ENCODE data around the gene STN1. TPM values are rescaled to one million over a fixed set of nuclear protein-coding genes. Genes with fewer than 3 reads are reported as not detected.

STN1 gene
- total RNA-seq, 1 donor from 2014 or later = 57.1 TPM

DNA sequence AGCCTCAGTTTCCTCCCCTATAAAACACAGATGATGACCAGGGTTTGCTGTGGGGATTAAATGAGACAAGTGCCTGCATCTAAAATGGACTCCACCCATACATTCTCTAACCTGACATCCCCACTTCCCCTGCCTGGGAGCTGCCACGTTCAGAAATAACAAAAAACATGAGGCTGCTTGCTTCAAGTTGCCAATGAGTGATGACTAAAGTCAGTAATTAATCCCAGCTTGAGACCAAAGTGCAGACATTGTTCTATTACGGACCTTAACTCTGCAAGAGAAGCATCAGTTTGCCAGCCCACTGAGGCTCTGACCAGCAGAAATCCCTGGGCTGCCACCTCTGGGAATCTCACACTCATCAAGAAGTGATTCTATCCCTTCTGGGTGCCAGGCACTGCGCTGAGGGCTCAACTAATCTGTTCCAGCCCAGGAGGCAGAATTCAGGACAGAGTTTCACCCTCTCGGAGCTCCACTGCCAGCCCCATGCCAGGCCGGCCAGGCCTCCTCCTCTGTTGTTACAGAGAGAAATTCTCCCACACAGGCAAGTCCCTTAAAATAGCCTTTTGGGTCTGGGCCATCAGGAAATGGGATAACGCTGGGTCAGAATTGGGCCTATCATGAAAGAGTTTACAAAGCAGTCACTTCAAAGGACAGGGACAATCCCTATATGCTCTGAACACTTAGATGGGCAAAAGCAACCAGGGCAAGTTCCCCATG is 74.0 kb downstream of the STN1 start:
- peaks cover 2% of the 10 kb centered on the region for H3K9me3 Mint-ChIP-seq (ENCODE audit: unreplicated experiment)
- H3K4me1 Mint-ChIP-seq (ENCODE audit: low read depth, unreplicated experiment) = peaks cover 12% of the 10 kb centered on the region
- H3K4me3 Mint-ChIP-seq (ENCODE audit: unreplicated experiment) = no peak overlapping the region
- H3K27me3 Mint-ChIP-seq (ENCODE audit: unreplicated experiment) = peaks cover 5% of the 10 kb centered on the region
- DNase-seq = no peak
- no peaks in the 10 kb centered on the region for H3K36me3 Mint-ChIP-seq (ENCODE audit: unreplicated experiment)
- no peak overlapping the region for H3K27ac Mint-ChIP-seq (ENCODE audit: unreplicated experiment)
- TF ChIP-seq, protein P1, sequence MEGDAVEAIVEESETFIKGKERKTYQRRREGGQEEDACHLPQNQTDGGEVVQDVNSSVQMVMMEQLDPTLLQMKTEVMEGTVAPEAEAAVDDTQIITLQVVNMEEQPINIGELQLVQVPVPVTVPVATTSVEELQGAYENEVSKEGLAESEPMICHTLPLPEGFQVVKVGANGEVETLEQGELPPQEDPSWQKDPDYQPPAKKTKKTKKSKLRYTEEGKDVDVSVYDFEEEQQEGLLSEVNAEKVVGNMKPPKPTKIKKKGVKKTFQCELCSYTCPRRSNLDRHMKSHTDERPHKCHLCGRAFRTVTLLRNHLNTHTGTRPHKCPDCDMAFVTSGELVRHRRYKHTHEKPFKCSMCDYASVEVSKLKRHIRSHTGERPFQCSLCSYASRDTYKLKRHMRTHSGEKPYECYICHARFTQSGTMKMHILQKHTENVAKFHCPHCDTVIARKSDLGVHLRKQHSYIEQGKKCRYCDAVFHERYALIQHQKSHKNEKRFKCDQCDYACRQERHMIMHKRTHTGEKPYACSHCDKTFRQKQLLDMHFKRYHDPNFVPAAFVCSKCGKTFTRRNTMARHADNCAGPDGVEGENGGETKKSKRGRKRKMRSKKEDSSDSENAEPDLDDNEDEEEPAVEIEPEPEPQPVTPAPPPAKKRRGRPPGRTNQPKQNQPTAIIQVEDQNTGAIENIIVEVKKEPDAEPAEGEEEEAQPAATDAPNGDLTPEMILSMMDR (IDR thresholded peaks at IDR 0.05; ENCODE audit: partially characterized antibody, unreplicated experiment) = no peak

GRCh38 chr10:103843045-103843444 is 74.9 kb downstream of the STN1 start:
- Mint-ChIP-seq H3K27ac (ENCODE audit: unreplicated experiment) (no peak overlapping the region), H3K4me1 (ENCODE audit: low read depth, unreplicated experiment) (peaks cover 14% of the 10 kb centered on the region), H3K27me3 (ENCODE audit: unreplicated experiment) (peaks cover 2% of the 10 kb centered on the region), H3K9me3 (ENCODE audit: unreplicated experiment) (peaks cover 2% of the 10 kb centered on the region), H3K36me3 (ENCODE audit: unreplicated experiment) (no peaks in the 10 kb centered on the region), H3K4me3 (ENCODE audit: unreplicated experiment) (no peak overlapping the region)
- no peak for DNase-seq
- TF ChIP-seq, protein P1 (IDR thresholded peaks at IDR 0.05; ENCODE audit: partially characterized antibody, unreplicated experiment) = no peak

DNA sequence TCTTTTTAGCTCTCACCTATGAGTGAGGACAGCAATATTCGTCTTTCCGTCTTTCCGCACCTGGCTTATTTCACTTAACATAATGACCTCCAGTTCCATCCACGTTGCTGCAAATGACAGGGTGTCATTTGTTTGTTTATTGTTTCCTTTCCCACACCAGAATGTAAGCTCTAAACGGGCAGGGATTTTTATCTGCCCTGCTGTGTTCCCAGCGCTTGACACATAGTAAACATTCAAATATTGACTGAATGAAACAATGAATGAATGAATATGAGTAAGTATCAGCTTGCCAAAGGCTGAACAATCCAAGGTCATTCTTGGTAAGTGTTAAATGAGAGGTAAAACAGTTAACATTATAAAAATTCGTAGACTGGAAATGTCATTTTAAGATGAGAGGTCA is 75.4 kb downstream of the STN1 start:
- TF ChIP-seq, protein P1 (IDR thresholded peaks at IDR 0.05; ENCODE audit: partially characterized antibody, unreplicated experiment) = no peak
- Mint-ChIP-seq H3K27me3 (ENCODE audit: unreplicated experiment) (peaks cover 2% of the 10 kb centered on the region), H3K36me3 (ENCODE audit: unreplicated experiment) (no peaks in the 10 kb centered on the region), H3K4me3 (ENCODE audit: unreplicated experiment) (no peak overlapping the region), H3K4me1 (ENCODE audit: low read depth, unreplicated experiment) (peaks cover 14% of the 10 kb centered on the region), H3K9me3 (ENCODE audit: unreplicated experiment) (peaks cover 2% of the 10 kb centered on the region), H3K27ac (ENCODE audit: unreplicated experiment) (no peak overlapping the region)
- no peak for DNase-seq

DNA sequence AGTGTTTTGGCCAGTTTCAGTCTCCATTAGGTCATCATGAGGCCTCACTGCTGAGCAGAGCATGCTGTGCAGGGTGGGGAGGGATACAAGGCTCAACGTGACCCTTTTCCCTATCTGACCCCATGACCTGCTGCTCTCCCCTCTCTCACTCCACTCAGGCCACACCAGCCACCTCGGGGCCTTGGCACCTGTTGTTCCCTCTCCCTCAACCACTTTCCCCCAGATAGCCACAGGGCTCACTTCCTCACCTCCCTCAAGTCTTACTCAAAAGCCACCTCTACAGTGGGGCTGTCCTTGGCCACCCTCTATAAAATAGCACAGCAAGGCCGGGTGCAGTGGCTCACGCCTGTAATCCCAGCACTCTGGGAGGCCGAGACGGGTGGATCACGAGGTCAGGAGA is 76.5 kb downstream of the STN1 start:
- Mint-ChIP-seq H3K4me1 (ENCODE audit: low read depth, unreplicated experiment) (peaks cover 10% of the 10 kb centered on the region), H3K27ac (ENCODE audit: unreplicated experiment) (no peak overlapping the region), H3K4me3 (ENCODE audit: unreplicated experiment) (no peak overlapping the region), H3K36me3 (ENCODE audit: unreplicated experiment) (no peaks in the 10 kb centered on the region), H3K27me3 (ENCODE audit: unreplicated experiment) (peaks cover 2% of the 10 kb centered on the region), H3K9me3 (ENCODE audit: unreplicated experiment) (no peaks in the 10 kb centered on the region)
- DNase-seq = no peak
- TF ChIP-seq, protein P1 (IDR thresholded peaks at IDR 0.05; ENCODE audit: partially characterized antibody, unreplicated experiment) = no peak

DNA sequence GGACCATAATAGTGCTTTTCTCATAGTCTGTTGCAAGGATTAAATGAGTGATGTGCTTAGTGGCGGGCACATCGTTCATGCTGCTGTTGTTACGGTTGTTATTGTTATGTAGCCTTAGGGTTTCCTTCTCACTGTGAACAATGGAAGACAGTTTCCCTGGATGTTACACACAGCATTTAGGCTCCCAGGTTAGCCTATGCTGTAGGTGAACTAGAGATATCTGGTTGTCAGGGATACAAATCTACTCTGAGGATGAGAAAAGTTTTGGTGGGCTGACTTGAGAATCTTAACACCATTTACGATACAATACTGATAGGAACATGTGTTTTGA is 77.3 kb downstream of the STN1 start:
- no peak overlapping the region for H3K4me3 Mint-ChIP-seq (ENCODE audit: unreplicated experiment)
- no peaks in the 10 kb centered on the region for H3K36me3 Mint-ChIP-seq (ENCODE audit: unreplicated experiment)
- TF ChIP-seq, protein P1 (IDR thresholded peaks at IDR 0.05; ENCODE audit: partially characterized antibody, unreplicated experiment) = no peak
- peaks cover 6% of the 10 kb centered on the region for H3K4me1 Mint-ChIP-seq (ENCODE audit: low read depth, unreplicated experiment)
- no peak for DNase-seq
- no peaks in the 10 kb centered on the region for H3K9me3 Mint-ChIP-seq (ENCODE audit: unreplicated experiment)
- H3K27ac Mint-ChIP-seq (ENCODE audit: unreplicated experiment) = no peak overlapping the region
- H3K27me3 Mint-ChIP-seq (ENCODE audit: unreplicated experiment) = peaks cover 2% of the 10 kb centered on the region

Measured in glutamatergic neuron (in vitro differentiated cells).